K562 (cell line): ENCODE results near the gene STK33. TPM values are rescaled to one million over a fixed set of nuclear protein-coding genes. Genes with fewer than 3 reads are reported as not detected.

Experiments
- CBFA2T2 ChIP-seq: fragments of 450-650 bp; conservative IDR thresholded peaks from 2 replicates; pipeline ENCODE4 v1.6.1; 2017; ENCODE audit warnings: mild to moderate bottlenecking
- CHD7 ChIP-seq: fragments of 200-600 bp; sonication (generic); IDR thresholded peaks from one replicate; pipeline ENCODE4 v1.6.1; 2012; ENCODE audit warnings: mild to moderate bottlenecking, low read depth, low read length, inconsistent platforms
- SMARCA4 ChIP-seq: fragments of 450-650 bp; IDR thresholded peaks from 2 replicates; pipeline ENCODE4 v1.6.1; 2016
- TAF7 ChIP-seq: fragments of 450-650 bp; IDR thresholded peaks from 2 replicates; pipeline ENCODE4 v1.6.1; 2016; ENCODE audit warnings: missing genetic modification characterization, missing compliant biosample characterization
- polyA plus RNA-seq, 8 experiments: library from polyadenylated mRNA; depleted of rRNA in 4 of 8; stranded (reverse) in 5 of 8; unstranded in 3 of 8; fragments of >200 nt; fragmentation: Nextera tagmentation in 2 of 8; fragmentation: Illumina TruSeq in 1 of 8; extraction: Ambion mirVana in 2 of 8; extraction: Trizol in 1 of 8; gene quantifications; 2 replicates each; pipeline versions ENCODE4 v1.2.1 to v1.2.3, GENCODE V29; 2011 to 2014; ENCODE audit warnings: inconsistent platforms in 1 of 8, missing spikeins in 1 of 8
- total RNA-seq, 7 experiments: library from RNA; depleted of rRNA in 6 of 7; stranded (reverse); fragments of >200 nt in 6 of 7; fragmentation: Illumina TruSeq in 2 of 7; extraction: Trizol in 2 of 7; gene quantifications; 2 replicates each; pipeline versions ENCODE4 v1.2.1 to v1.2.3, GENCODE V29; 2011 to 2021; ENCODE audit warnings: low replicate concordance in 1 of 7

STK33 gene
- total and polyA plus RNA-seq, 9 of the 15 experiments (the other 6 are each of a cell fraction or from before 2014, with no cell fraction given) = not detected

GRCh38 chr11:8360086-8360828, 233.8 kb downstream of the STK33 start (continued):
- no peak for TF ChIP-seq CBFA2T2
- no peak for TF ChIP-seq TAF7 (tag)
- TF ChIP-seq CHD7 = no peak
- TF ChIP-seq SMARCA4 = no peak
